ENCODE measurements around the gene L2HGDH.

DNA sequence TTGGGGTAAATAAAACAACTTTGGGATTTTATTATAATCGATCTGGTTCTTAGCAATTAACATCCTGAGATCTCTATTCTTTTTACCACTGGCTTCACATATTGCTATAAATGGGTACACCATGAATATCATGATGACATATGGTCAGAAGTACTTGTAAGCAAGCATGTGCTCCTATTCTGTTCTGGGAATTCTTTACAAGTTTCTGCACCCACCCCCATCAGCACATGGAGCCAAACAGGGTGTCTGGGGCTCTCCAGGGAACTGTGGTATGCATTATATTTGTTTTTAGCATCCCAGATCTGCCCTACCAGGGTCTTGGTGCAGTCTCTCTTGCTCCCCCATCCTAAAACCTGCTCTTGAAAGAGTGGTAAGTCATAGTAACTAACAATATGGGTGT lies 31.4 kb upstream of the L2HGDH start:
- TF ChIP-seq POLR2A (IDR thresholded peaks at IDR 0.05) = no peak
- no peak for TF ChIP-seq CTCF (IDR thresholded peaks at IDR 0.05)
